ENCODE results near the gene SLC23A1.

DNA sequence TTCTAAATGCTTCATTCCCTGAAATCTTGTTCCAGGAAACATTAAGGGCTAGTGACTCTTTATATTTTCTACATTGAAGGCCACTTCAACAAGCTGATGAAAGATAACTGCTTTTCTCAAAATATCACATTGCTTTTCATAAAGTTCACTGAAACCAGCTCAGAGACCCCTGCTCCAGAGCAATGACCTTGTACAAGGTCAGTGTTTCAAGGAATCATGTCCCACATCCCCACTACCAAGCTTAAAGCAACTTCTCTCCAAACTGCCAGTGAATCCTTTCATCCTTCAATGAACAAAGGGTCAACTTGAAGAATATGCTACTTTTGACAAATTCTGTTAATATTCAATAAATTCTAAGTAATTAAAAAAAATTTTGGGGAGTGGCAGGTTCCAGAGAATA is 32.8 kb upstream of the SLC23A1 start:
- TF ChIP-seq, protein P1, sequence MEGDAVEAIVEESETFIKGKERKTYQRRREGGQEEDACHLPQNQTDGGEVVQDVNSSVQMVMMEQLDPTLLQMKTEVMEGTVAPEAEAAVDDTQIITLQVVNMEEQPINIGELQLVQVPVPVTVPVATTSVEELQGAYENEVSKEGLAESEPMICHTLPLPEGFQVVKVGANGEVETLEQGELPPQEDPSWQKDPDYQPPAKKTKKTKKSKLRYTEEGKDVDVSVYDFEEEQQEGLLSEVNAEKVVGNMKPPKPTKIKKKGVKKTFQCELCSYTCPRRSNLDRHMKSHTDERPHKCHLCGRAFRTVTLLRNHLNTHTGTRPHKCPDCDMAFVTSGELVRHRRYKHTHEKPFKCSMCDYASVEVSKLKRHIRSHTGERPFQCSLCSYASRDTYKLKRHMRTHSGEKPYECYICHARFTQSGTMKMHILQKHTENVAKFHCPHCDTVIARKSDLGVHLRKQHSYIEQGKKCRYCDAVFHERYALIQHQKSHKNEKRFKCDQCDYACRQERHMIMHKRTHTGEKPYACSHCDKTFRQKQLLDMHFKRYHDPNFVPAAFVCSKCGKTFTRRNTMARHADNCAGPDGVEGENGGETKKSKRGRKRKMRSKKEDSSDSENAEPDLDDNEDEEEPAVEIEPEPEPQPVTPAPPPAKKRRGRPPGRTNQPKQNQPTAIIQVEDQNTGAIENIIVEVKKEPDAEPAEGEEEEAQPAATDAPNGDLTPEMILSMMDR (IDR thresholded peaks at IDR 0.05), result no peak
- no peak for TF ChIP-seq POLR2AphosphoS5 (IDR thresholded peaks at IDR 0.05; ENCODE audit: low read depth, low read length)
- no peak for TF ChIP-seq TCF7L2 (IDR thresholded peaks at IDR 0.05; ENCODE audit: low read depth, low read length)
- TF ChIP-seq SIN3A (IDR thresholded peaks at IDR 0.05; ENCODE audit: borderline replicate concordance, insufficient read depth, low read depth, low read length), result no peak

Data from Panc1 (cell line).